Measurements from ENCODE around the gene GNAL.

Gene GNAL

DNA sequence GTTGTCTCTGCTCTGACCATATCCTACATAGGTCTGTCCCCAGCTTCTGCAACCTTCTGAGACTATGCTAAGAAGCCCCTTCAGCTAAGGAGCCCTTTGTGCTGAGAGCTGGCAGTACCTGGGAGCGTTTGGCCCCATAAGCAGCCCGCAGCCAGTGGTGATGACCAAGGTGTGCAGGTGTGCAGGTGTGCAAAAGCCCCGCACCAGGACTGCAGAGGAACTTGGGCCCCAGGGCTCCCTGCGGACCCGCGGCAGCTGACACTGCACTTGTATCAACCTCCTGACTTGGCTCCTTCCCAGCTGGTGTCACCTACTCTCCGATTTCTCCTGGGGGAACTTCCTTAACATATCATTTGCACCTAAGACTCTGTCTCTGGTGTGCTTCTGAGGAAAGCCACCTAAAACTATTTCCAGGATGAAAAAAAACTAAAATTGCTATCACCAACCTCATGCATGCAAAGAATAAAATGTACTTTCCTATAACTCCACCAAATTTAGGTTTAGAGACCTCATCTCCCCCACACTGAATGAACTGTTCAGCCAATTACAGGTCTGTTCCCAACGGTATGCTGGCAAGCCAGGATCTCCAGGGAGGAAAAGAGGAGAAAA lies 16.1 kb upstream of the GNAL start:
- Histone ChIP-seq H3K4me3 (IDR thresholded peaks at IDR 0.05; ENCODE audit: insufficient read depth, low read depth, low read length) (no peak overlapping the region), H2AFZ (ENCODE audit: low read depth) (no peak overlapping the region), H3K79me2 (ENCODE audit: insufficient read depth, low read depth) (no peaks in the 10 kb centered on the region), H3K27me3 (ENCODE audit: insufficient read depth, low read depth) (no peaks in the 10 kb centered on the region), H3K4me1 (ENCODE audit: low read depth, poor library complexity, severe bottlenecking) (no peaks in the 10 kb centered on the region), H3K36me3 (ENCODE audit: insufficient read depth) (no peaks in the 10 kb centered on the region), H3K4me2 (no peak overlapping the region), H3K27ac (no peak overlapping the region), H4K20me1 (ENCODE audit: insufficient read depth) (no peaks in the 10 kb centered on the region), H3K9ac (no peak overlapping the region)
- TF ChIP-seq, protein P1, sequence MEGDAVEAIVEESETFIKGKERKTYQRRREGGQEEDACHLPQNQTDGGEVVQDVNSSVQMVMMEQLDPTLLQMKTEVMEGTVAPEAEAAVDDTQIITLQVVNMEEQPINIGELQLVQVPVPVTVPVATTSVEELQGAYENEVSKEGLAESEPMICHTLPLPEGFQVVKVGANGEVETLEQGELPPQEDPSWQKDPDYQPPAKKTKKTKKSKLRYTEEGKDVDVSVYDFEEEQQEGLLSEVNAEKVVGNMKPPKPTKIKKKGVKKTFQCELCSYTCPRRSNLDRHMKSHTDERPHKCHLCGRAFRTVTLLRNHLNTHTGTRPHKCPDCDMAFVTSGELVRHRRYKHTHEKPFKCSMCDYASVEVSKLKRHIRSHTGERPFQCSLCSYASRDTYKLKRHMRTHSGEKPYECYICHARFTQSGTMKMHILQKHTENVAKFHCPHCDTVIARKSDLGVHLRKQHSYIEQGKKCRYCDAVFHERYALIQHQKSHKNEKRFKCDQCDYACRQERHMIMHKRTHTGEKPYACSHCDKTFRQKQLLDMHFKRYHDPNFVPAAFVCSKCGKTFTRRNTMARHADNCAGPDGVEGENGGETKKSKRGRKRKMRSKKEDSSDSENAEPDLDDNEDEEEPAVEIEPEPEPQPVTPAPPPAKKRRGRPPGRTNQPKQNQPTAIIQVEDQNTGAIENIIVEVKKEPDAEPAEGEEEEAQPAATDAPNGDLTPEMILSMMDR (conservative IDR thresholded peaks at IDR 0.05; ENCODE audit: low read depth, low read length) = no peak

DNA sequence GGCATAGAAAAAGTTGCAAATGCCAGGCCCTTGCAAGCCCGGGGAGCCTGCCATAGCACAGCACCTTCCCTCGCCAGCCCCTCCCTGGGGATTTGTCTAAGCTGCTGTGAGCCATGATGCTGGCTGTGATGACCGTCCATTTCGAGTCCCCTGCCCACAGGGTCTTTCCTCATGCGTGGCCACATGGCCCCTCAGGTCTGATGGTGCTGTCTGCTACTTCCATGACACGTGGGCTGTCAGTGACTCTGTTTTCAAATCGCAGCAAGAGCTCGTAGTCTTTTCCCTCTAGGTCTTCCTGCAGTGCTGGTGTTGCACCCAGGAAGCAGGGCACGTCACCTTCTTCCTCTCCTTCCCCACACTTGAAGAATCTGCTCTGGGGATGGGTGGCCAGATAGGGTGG lies 15.5 kb upstream of the GNAL start:
- Histone ChIP-seq H4K20me1 (ENCODE audit: insufficient read depth) (no peaks in the 10 kb centered on the region), H3K4me3 (IDR thresholded peaks at IDR 0.05; ENCODE audit: insufficient read depth, low read depth, low read length) (no peak overlapping the region), H3K27ac (no peak overlapping the region), H3K27me3 (ENCODE audit: insufficient read depth, low read depth) (no peaks in the 10 kb centered on the region), H2AFZ (ENCODE audit: low read depth) (no peak overlapping the region), H3K36me3 (ENCODE audit: insufficient read depth) (no peaks in the 10 kb centered on the region), H3K79me2 (ENCODE audit: insufficient read depth, low read depth) (no peaks in the 10 kb centered on the region), H3K4me1 (ENCODE audit: low read depth, poor library complexity, severe bottlenecking) (no peaks in the 10 kb centered on the region), H3K4me2 (no peak overlapping the region), H3K9ac (no peak overlapping the region)
- TF ChIP-seq, protein P1 (conservative IDR thresholded peaks at IDR 0.05; ENCODE audit: low read depth, low read length) = no peak

DNA sequence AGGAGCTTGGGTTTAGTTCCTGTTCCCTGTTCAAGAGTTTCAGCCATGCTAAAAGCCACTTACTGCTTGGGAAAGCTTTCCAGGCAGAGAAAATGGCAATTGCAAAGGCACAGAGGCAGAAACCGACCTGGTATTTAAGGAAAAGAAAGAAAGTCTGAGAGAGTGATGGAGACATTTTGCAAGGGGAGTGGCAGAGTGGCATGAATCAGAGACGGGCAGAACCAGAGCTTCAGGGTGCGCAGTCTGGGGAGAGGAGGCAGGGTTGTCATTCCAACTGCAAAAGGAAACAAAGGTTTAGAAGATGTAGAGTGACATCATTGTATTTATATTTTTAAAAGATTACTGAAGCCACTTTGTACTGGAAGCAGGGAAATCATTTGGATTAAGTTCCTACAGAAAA lies 14.9 kb upstream of the GNAL start:
- Histone ChIP-seq H3K4me3 (IDR thresholded peaks at IDR 0.05; ENCODE audit: insufficient read depth, low read depth, low read length) (no peak overlapping the region), H3K4me2 (no peak overlapping the region)

DNA sequence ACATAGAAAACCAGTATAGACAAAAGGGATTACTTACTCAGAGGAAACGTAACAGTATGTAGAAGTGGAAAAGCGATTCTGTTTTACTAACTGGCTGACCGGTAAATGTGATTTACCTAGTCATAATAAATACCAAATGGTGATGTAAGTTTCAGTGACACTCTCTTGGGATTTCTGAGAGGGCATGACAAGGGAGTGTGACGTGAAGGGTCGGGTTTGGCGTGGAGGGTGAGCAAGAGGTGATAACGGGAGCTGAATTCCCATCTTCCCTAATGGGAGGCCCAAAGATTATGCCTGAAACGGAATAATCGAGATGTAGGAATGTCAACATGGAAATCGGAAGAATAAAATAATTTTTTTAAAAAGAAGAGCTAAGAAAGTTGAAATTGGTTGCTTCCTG lies 12.7 kb upstream of the GNAL start:
- Histone ChIP-seq H3K4me1 (ENCODE audit: low read depth, poor library complexity, severe bottlenecking) (no peaks in the 10 kb centered on the region), H3K4me3 (IDR thresholded peaks at IDR 0.05; ENCODE audit: insufficient read depth, low read depth, low read length) (no peak overlapping the region), H3K27me3 (ENCODE audit: insufficient read depth, low read depth) (no peaks in the 10 kb centered on the region), H4K20me1 (ENCODE audit: insufficient read depth) (no peaks in the 10 kb centered on the region), H2AFZ (ENCODE audit: low read depth) (no peak overlapping the region), H3K79me2 (ENCODE audit: insufficient read depth, low read depth) (no peaks in the 10 kb centered on the region), H3K36me3 (ENCODE audit: insufficient read depth) (no peaks in the 10 kb centered on the region), H3K9ac (no peak overlapping the region), H3K27ac (no peak overlapping the region), H3K4me2 (no peak overlapping the region)
- TF ChIP-seq, protein P1 (conservative IDR thresholded peaks at IDR 0.05; ENCODE audit: low read depth, low read length) = no peak

More for the DNA sequence above, 14.9 kb upstream of the GNAL start:
- no peaks in the 10 kb centered on the region for H3K36me3 ChIP-seq (ENCODE audit: insufficient read depth)
- H3K9ac ChIP-seq = no peak overlapping the region
- TF ChIP-seq, protein P1 (conservative IDR thresholded peaks at IDR 0.05; ENCODE audit: low read depth, low read length) = no peak
- no peaks in the 10 kb centered on the region for H4K20me1 ChIP-seq (ENCODE audit: insufficient read depth)
- no peak overlapping the region for H3K27ac ChIP-seq
- H3K4me1 ChIP-seq (ENCODE audit: low read depth, poor library complexity, severe bottlenecking) = no peaks in the 10 kb centered on the region
- H3K27me3 ChIP-seq (ENCODE audit: insufficient read depth, low read depth) = no peaks in the 10 kb centered on the region
- H2AFZ ChIP-seq (ENCODE audit: low read depth) = no peak overlapping the region
- H3K79me2 ChIP-seq (ENCODE audit: insufficient read depth, low read depth) = no peaks in the 10 kb centered on the region
